ENCODE data around the gene C6orf47. TPM values are rescaled to one million over a fixed set of nuclear protein-coding genes. Genes with fewer than 3 reads are reported as not detected.
A peak's percentile ranks its signal among the peaks of the same experiment; 100 is the strongest.

C6orf47 gene
- total and polyA plus RNA-seq, 2 of the 13 experiments (the other 11 are each of a cell fraction or from before 2014, with no cell fraction given) = 1.7 to 18.1 TPM

DNA sequence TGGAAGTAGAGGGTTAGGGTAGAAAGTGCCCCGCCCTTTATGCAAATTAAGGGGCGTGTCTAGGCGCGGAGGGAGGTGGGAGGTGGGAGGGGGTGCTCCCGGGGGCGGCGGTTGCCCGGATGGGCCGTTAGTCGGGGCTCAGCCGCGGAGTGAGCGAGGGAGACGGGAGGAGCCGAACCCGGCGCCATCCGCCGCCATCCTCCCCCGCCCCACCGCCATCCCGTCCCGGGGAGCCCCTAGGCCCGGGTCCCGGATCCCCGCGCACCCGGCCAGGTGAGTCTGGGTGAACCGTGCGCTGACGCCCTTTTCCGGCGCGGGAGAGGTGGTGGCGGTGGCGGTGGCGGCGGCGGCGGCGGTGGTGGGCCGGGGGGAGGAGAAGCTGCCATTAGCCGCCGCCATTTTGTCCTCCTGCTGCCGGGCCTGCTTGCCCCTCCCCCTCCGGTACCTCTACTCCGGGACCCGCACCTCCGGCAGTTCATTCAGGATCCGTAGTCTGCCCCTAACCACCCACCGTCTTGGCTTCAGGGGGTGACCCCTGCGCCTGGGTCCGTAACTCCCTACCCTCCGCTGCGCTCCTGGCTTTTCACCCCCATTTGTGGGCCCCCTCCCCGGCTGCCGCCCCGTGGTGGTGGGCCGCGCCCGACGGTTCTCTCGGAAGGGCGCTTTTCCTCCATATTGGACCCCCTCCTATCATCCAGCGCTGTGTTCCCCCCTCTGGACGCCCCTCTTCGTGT, 39.8 kb downstream of the C6orf47 start, which contains the start of gene PRRC2A (continued):
- TF ChIP-seq FOXO1 (CRISPR knock-in tag; IDR thresholded peaks at IDR 0.05) (no peak; the same call in 1 of the 2 replicates), ZBED4 (CRISPR knock-in tag; IDR thresholded peaks at IDR 0.05; ENCODE audit: borderline replicate concordance) (peak; percentile 54; the same call in 1 of the 2 replicates), ZNF256 (CRISPR knock-in tag; conservative IDR thresholded peaks at IDR 0.05) (no peak), FOXA1 (IDR thresholded peaks at IDR 0.05) (no peak), FOXA1 (CRISPR knock-in tag; IDR thresholded peaks at IDR 0.05) (no peak), DMAP1 (CRISPR knock-in tag; IDR thresholded peaks at IDR 0.05) (peak; percentile 88), ZNF460 (CRISPR knock-in tag; IDR thresholded peaks at IDR 0.05; ENCODE audit: borderline replicate concordance) (0 out of 2 replicates have a peak, but pooled peaks have one; percentile 26), DNMT1 (CRISPR knock-in tag; IDR thresholded peaks at IDR 0.05) (no peak; the same call in 1 of the 2 replicates), DR1 (CRISPR knock-in tag; IDR thresholded peaks at IDR 0.05) (peak; percentile 69; the same call in 1 of the 2 replicates), ELF3 (CRISPR knock-in tag; IDR thresholded peaks at IDR 0.05) (no peak), RNF219 (CRISPR knock-in tag; IDR thresholded peaks at IDR 0.05) (0 out of 2 replicates have a peak, but pooled peaks have one; percentile 8), FIP1L1 (IDR thresholded peaks at IDR 0.05; ENCODE audit: borderline replicate concordance, insufficient read depth, low read depth, low read length) (no peak), CBX2 (IDR thresholded peaks at IDR 0.05; ENCODE audit: low read depth, low read length) (no peak), CBX2 (CRISPR knock-in tag; IDR thresholded peaks at IDR 0.05; ENCODE audit: low read depth) (0 out of 2 replicates have a peak, but pooled peaks have one; percentile 21), ZNF800 (CRISPR knock-in tag; IDR thresholded peaks at IDR 0.05) (no peak), HMGA1 (CRISPR knock-in tag; conservative IDR thresholded peaks at IDR 0.05) (no peak)
- TF ChIP-seq, protein P1, sequence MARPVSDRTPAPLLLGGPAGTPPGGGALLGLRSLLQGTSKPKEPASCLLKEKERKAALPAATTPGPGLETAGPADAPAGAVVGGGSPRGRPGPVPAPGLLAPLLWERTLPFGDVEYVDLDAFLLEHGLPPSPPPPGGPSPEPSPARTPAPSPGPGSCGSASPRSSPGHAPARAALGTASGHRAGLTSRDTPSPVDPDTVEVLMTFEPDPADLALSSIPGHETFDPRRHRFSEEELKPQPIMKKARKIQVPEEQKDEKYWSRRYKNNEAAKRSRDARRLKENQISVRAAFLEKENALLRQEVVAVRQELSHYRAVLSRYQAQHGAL (CRISPR knock-in tag; IDR thresholded peaks at IDR 0.05; ENCODE audit: not compliant biosample characterization) = no peak
- TF ChIP-seq, protein P2, sequence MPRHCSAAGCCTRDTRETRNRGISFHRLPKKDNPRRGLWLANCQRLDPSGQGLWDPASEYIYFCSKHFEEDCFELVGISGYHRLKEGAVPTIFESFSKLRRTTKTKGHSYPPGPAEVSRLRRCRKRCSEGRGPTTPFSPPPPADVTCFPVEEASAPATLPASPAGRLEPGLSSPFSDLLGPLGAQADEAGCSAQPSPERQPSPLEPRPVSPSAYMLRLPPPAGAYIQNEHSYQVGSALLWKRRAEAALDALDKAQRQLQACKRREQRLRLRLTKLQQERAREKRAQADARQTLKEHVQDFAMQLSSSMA (CRISPR knock-in tag; IDR thresholded peaks at IDR 0.05) = no peak; the same call in 1 of the 2 replicates

Measured in HepG2 (cell line).